H1 (cell line): Measurements from ENCODE around the gene ZBTB34. TPM values are rescaled to one million over a fixed set of nuclear protein-coding genes. Genes with fewer than 3 reads are reported as not detected.

ENCODE experiments used
- CTCF ChIA-PET: fragments of 300-600 bp; sonication (Branson Sonifier 250); formaldehyde crosslinking; loops from one replicate; lab custom pipeline; 2021; ENCODE audit not compliant: partially characterized antibody; lab: Charles Lee
- POLR2A ChIA-PET: fragments of 300-600 bp; sonication (Branson Sonifier 250); formaldehyde crosslinking; loops from one replicate; lab custom pipeline; 2021; ENCODE audit warnings: inconsistent platforms; ENCODE audit not compliant: partially characterized antibody; lab: Charles Lee
- DNase-seq, 2 experiments: peaks; one replicate each; pipeline versions ENCODE4 v3.0.0 to v3.0.0-alpha.2; 2010 to 2022; ENCODE audit warnings: low spot score in 2 of 2, low read depth in 1 of 2, mixed read lengths in 1 of 2
- FAIRE-seq: peaks from 2 replicates; lab custom pipeline; 2011; peaks lifted over from hg19 to GRCh38; lab: Jason Lieb, UNC
- H2AFZ ChIP-seq: 2 replicates; pipeline ENCODE4 v1.8.1; 2012; ENCODE audit warnings: low read length, inconsistent platforms
- H2AK5ac ChIP-seq: 2 replicates; pipeline ENCODE4 v1.6.1; 2013; ENCODE audit warnings: low read depth, low read length
- H2BK120ac ChIP-seq: replicated peaks from 2 replicates; pipeline ENCODE3; 2013; ENCODE audit warnings: low read depth, low read length, inconsistent platforms
- H2BK12ac ChIP-seq: 2 replicates; pipeline ENCODE4 v1.6.1; 2013; ENCODE audit warnings: low read depth, low read length
- H2BK15ac ChIP-seq: 2 replicates; pipeline ENCODE4 v1.6.1; 2013; ENCODE audit warnings: low read length
- H2BK20ac ChIP-seq: 2 replicates; pipeline ENCODE4 v1.6.1; 2013; ENCODE audit warnings: low read length
- H2BK5ac ChIP-seq: 2 replicates; pipeline ENCODE4 v1.6.1; 2013; ENCODE audit warnings: low read depth, low read length
- H3K14ac ChIP-seq: 2 replicates; pipeline ENCODE4 v1.6.1; 2013; ENCODE audit warnings: inconsistent platforms; ENCODE audit not compliant: insufficient read length
- H3K18ac ChIP-seq: 2 replicates; pipeline ENCODE4 v1.6.1; 2013; ENCODE audit warnings: low read length; ENCODE audit errors: extremely low read depth
- H3K23ac ChIP-seq: 2 replicates; pipeline ENCODE4 v1.6.1; 2013; ENCODE audit warnings: inconsistent platforms; ENCODE audit not compliant: insufficient read length
- H3K23me2 ChIP-seq: 2 replicates; pipeline ENCODE4 v1.6.1; 2013; ENCODE audit warnings: low read depth, low read length
- H3K27ac ChIP-seq: 2 replicates; pipeline ENCODE4 v1.6.1; 2011; ENCODE audit warnings: low read depth, low read length, inconsistent platforms
- H3K27me3 ChIP-seq, 4 experiments: replicated peaks in 1 of 4; 1 replicate in 1 of 4; 2 replicates in 3 of 4; pipeline versions ENCODE4 v1.6.1 to v1.8.1; 2011 to 2013; ENCODE audit warnings: low read length in 3 of 4, mild to moderate bottlenecking in 3 of 4, inconsistent platforms in 2 of 4, mixed read lengths in 2 of 4, moderate library complexity in 1 of 4; ENCODE audit not compliant: control insufficient read depth in 3 of 4, insufficient read depth in 3 of 4; ENCODE audit errors: extremely low read depth in 1 of 4
- H3K36me3 ChIP-seq, 4 experiments: 2 replicates each; pipeline versions ENCODE4 v1.6.1 to v1.8.1; 2011 to 2013; ENCODE audit warnings: mild to moderate bottlenecking in 4 of 4, low read length in 3 of 4, moderate library complexity in 2 of 4, control low read depth in 1 of 4, inconsistent platforms in 1 of 4; ENCODE audit not compliant: insufficient read depth in 4 of 4, control insufficient read depth in 2 of 4
- H3K4ac ChIP-seq: replicated peaks from 2 replicates; pipeline ENCODE3; 2013; ENCODE audit warnings: low read length, low read depth, mixed read lengths, inconsistent platforms; ENCODE audit not compliant: insufficient read length
- H3K4me1 ChIP-seq, 4 experiments: replicated peaks in 1 of 4; 1 replicate in 1 of 4; 2 replicates in 3 of 4; pipeline versions ENCODE4 v1.6.1 to v1.8.1; 2011 to 2013; ENCODE audit warnings: low read length in 3 of 4, inconsistent platforms in 2 of 4, mixed read lengths in 1 of 4; ENCODE audit not compliant: insufficient read depth in 4 of 4, control insufficient read depth in 3 of 4
- H3K4me2 ChIP-seq, 2 experiments: 2 replicates each; pipeline versions ENCODE4 v1.6.1 to v1.8.1; 2011 to 2013; ENCODE audit warnings: low read depth in 2 of 2, low read length in 2 of 2, control low read depth in 1 of 2, inconsistent platforms in 1 of 2, mild to moderate bottlenecking in 1 of 2; ENCODE audit not compliant: insufficient read depth in 1 of 2
- H3K4me3 ChIP-seq, 4 experiments: fragments of 200-600, 300-600 bp in 1 of 4; sonication (generic), shearing (Covaris generic), sonication (Bioruptor Twin) in 1 of 4; 2 replicates each; pipeline versions ENCODE4 v1.5.1 to v1.8.1; 2011 to 2016; ENCODE audit warnings: low read length in 4 of 4, low read depth in 3 of 4, control low read depth in 2 of 4, inconsistent platforms in 2 of 4, mild to moderate bottlenecking in 2 of 4, mixed read lengths in 1 of 4, moderate library complexity in 1 of 4; ENCODE audit not compliant: insufficient read depth in 2 of 4; ENCODE audit errors: extremely low read depth in 1 of 4
- H3K56ac ChIP-seq: replicated peaks from 2 replicates; pipeline ENCODE3; 2013; ENCODE audit warnings: low read depth, mild to moderate bottlenecking, mixed read lengths, low read length, inconsistent platforms; ENCODE audit not compliant: insufficient read length
- H3K79me1 ChIP-seq: 2 replicates; pipeline ENCODE4 v1.6.1; 2013; ENCODE audit warnings: low read depth, low read length, control low read depth
- H3K79me2 ChIP-seq, 2 experiments: 2 replicates each; pipeline versions ENCODE4 v1.6.1 to v1.8.1; 2012 to 2013; ENCODE audit warnings: low read length in 2 of 2, mild to moderate bottlenecking in 2 of 2, inconsistent platforms in 1 of 2; ENCODE audit not compliant: insufficient read depth in 2 of 2, control insufficient read depth in 1 of 2
- H3K9ac ChIP-seq, 4 experiments: replicated peaks in 1 of 4; 1 replicate in 1 of 4; 2 replicates in 3 of 4; pipeline versions ENCODE4 v1.6.1 to v1.8.1; 2011 to 2013; ENCODE audit warnings: low read depth in 3 of 4, low read length in 3 of 4, control low read depth in 2 of 4, mild to moderate bottlenecking in 2 of 4, moderate library complexity in 2 of 4, inconsistent platforms in 1 of 4; ENCODE audit errors: extremely low read depth in 1 of 4
- H3K9me3 ChIP-seq, 2 experiments: 2 replicates each; pipeline versions ENCODE4 v1.6.1 to v1.8.1; 2012 to 2013; ENCODE audit warnings: mild to moderate bottlenecking in 2 of 2, moderate library complexity in 2 of 2, control low read depth in 1 of 2, inconsistent platforms in 1 of 2, low read depth in 1 of 2, low read length in 1 of 2, mixed read lengths in 1 of 2; ENCODE audit not compliant: insufficient read depth in 2 of 2
- H4K20me1 ChIP-seq, 2 experiments: replicated peaks in 1 of 2; 2 replicates each; pipeline versions ENCODE3 to v1.8.1; 2011 to 2013; ENCODE audit warnings: inconsistent platforms in 2 of 2, low read length in 2 of 2, mild to moderate bottlenecking in 1 of 2; ENCODE audit not compliant: insufficient read depth in 2 of 2, control insufficient read depth in 1 of 2
- H4K5ac ChIP-seq: 2 replicates; pipeline ENCODE4 v1.6.1; 2013; ENCODE audit warnings: low read length, low read depth, mixed read lengths, inconsistent platforms; ENCODE audit not compliant: insufficient read length
- H4K8ac ChIP-seq: 2 replicates; pipeline ENCODE4 v1.8.0; 2013; ENCODE audit warnings: mild to moderate bottlenecking, moderate library complexity, low read length, inconsistent platforms; ENCODE audit not compliant: insufficient read depth; ENCODE audit errors: extremely low read depth
- H4K91ac ChIP-seq: replicated peaks from 2 replicates; pipeline ENCODE3; 2013; ENCODE audit warnings: low read length, mixed read lengths, inconsistent platforms; ENCODE audit not compliant: insufficient read length
- CBX5 ChIP-seq: fragments of 300-800, 300-1000 bp; sonication (generic); IDR thresholded peaks from 2 replicates; pipeline ENCODE4 v1.7.1; 2016; ENCODE audit warnings: antibody characterized with exemption, low read length, low read depth
- CBX8 ChIP-seq: fragments of 300-800, 300-1000 bp; sonication (generic); IDR thresholded peaks from 2 replicates; pipeline ENCODE4 v1.7.1; 2016; ENCODE audit warnings: low read depth, low read length, borderline replicate concordance
- HDAC6 ChIP-seq: IDR thresholded peaks from one replicate; pipeline ENCODE4 v1.7.1; 2012; ENCODE audit warnings: low read depth, mild to moderate bottlenecking, inconsistent platforms, low read length, moderate library complexity
- KDM1A ChIP-seq: fragments of 200-600, 300-600 bp; sonication (generic); IDR thresholded peaks from 2 replicates; pipeline ENCODE4 v1.7.1; 2016; ENCODE audit warnings: mild to moderate bottlenecking, low read length, borderline replicate concordance
- MAFK ChIP-seq: IDR thresholded peaks from 2 replicates; pipeline ENCODE4 v1.6.1; 2012; ENCODE audit warnings: low read depth, mild to moderate bottlenecking, improper control_type of control experiment, low read length
- POLR2AphosphoS5 ChIP-seq: IDR thresholded peaks from 2 replicates; pipeline ENCODE4 v1.6.1; 2011; ENCODE audit warnings: low read depth, low read length
- POU5F1 ChIP-seq: IDR thresholded peaks from 2 replicates; pipeline ENCODE4 v1.6.1; 2011; ENCODE audit warnings: low read depth, mild to moderate bottlenecking, low read length, moderate library complexity
- RBBP5 ChIP-seq: IDR thresholded peaks from 2 replicates; pipeline ENCODE4 v1.7.1; 2012; ENCODE audit warnings: low read depth, mild to moderate bottlenecking, inconsistent platforms, low read length, moderate library complexity, borderline replicate concordance
- SAP30 ChIP-seq: fragments of 300-600 bp; sonication (generic); IDR thresholded peaks from 2 replicates; pipeline ENCODE4 v1.7.1; 2012; ENCODE audit warnings: low read length, moderate library complexity, mild to moderate bottlenecking, inconsistent platforms; ENCODE audit not compliant: insufficient read depth, insufficient replicate concordance
- SRF ChIP-seq: IDR thresholded peaks from 2 replicates; pipeline ENCODE4 v1.6.1; 2011; ENCODE audit warnings: mild to moderate bottlenecking, low read depth, low read length, moderate library complexity
- SUZ12 ChIP-seq: fragments of 200-600 bp; sonication (generic); IDR thresholded peaks from 2 replicates; pipeline ENCODE4 v1.6.1; 2012; ENCODE audit warnings: mild to moderate bottlenecking, inconsistent platforms, low read length, moderate library complexity, mixed read lengths
- TAF7 ChIP-seq: optimal IDR thresholded peaks from 2 replicates; pipeline ENCODE3; 2011; ENCODE audit warnings: low read depth, mild to moderate bottlenecking, inconsistent platforms, low read length, moderate library complexity, borderline replicate concordance
- TCF12 ChIP-seq: IDR thresholded peaks from 2 replicates; pipeline ENCODE4 v1.6.1; 2011; ENCODE audit warnings: low read depth, mild to moderate bottlenecking, low read length
- ZNF274 ChIP-seq: IDR thresholded peaks from 2 replicates; pipeline ENCODE4 v1.7.0; 2012; ENCODE audit warnings: low read length, borderline replicate concordance; ENCODE audit errors: extremely low read depth
- WGBS, 2 experiments: shearing (Covaris generic) in 1 of 2; methylation state at CpG; one replicate each; pipeline versions ENCODE4 v1.1.6 to v1.1.7; 2013 to 2015; ENCODE audit warnings: low lambda C conversion rate in 2 of 2, mixed read lengths in 2 of 2, inconsistent platforms in 1 of 2, low coverage in 1 of 2, missing lambda C conversion rate in 1 of 2; ENCODE audit not compliant: insufficient replicate concordance in 2 of 2, insufficient coverage in 1 of 2, insufficient read length in 1 of 2; ENCODE audit errors: extremely low coverage in 1 of 2, missing lambda C conversion rate in 1 of 2; 5-methylcytosine and 5-hydroxymethylcytosine counted together
- polyA plus RNA-seq, 7 experiments: library from polyadenylated mRNA; depleted of rRNA in 3 of 7; stranded (reverse) in 5 of 7; unstranded in 2 of 7; fragments of >200 nt in 5 of 7; fragments of 200-250 nt in 2 of 7; gene quantifications; 1 replicate in 5 of 7; 2 replicates in 1 of 7; 4 replicates in 1 of 7; pipeline versions ENCODE4 v1.2.1 to v1.2.3, GENCODE V29; 2011 to 2013; ENCODE audit warnings: missing spikeins in 2 of 7, mixed read lengths in 2 of 7
- total RNA-seq: library from RNA; stranded (reverse); fragmentation: NEBNext Ultra II Directional; extraction: Animal tissue kit (Norgen Biotek cat#: 25700); gene quantifications from 2 replicates; pipeline ENCODE4 v1.2.1, GENCODE V29; 2021

Gene ZBTB34
- total and polyA plus RNA-seq, 2 of the 8 experiments (the other 6 are each of a cell fraction or from before 2014, with no cell fraction given): 8.2 to 15.9 TPM

- no peak overlapping the region for H2BK12ac ChIP-seq
- no peak overlapping the region for H3K56ac ChIP-seq
- no peak overlapping the region; a peak in 2 of 7 replicates for H3K9ac ChIP-seq
- H2AK5ac ChIP-seq: no peak overlapping the region
- no peak overlapping the region for H2BK5ac ChIP-seq
- H2BK20ac ChIP-seq: no peak overlapping the region
- CTCF ChIA-PET: interaction anchor here (1.8 kb wide), 1 partner anchor 9 kb away, joined by 5 read pairs; no protein-coding TSS in a partner anchor
- peaks cover 2% of the 10 kb centered on the region; the same call in 1 of the 2 replicates for H3K79me1 ChIP-seq
- no peak for FAIRE-seq
- H4K20me1 ChIP-seq: peaks cover 0 to 4% of the 10 kb centered on the region in 2 experiments
- no peak overlapping the region for H3K4me2 ChIP-seq
- no peak overlapping the region for H4K91ac ChIP-seq
- H3K23me2 ChIP-seq: no peaks in the 10 kb centered on the region
- H3K4me1 ChIP-seq: no peaks in the 10 kb centered on the region
- DNase-seq: no peak
- no peak overlapping the region for H2BK120ac ChIP-seq
- H3K14ac ChIP-seq: no peak overlapping the region
- no peaks in the 10 kb centered on the region for H3K79me2 ChIP-seq
- H2BK15ac ChIP-seq: no peak overlapping the region
- no peak overlapping the region for H4K8ac ChIP-seq
- H3K23ac ChIP-seq: no peak overlapping the region
- no peaks in the 10 kb centered on the region for H3K9me3 ChIP-seq
- no peak overlapping the region for H3K4ac ChIP-seq
- POLR2A ChIA-PET: interaction anchor here (0.6 to 1.1 kb wide), 2 partner anchors 9 to 55 kb away, joined by 3 to 4 read pairs; no protein-coding TSS in a partner anchor
- no peak overlapping the region for H4K5ac ChIP-seq
- no peak overlapping the region for H3K27ac ChIP-seq
- H3K18ac ChIP-seq: no peak overlapping the region
- H3K4me3 ChIP-seq: no peak overlapping the region
- no peaks in the 10 kb centered on the region for H3K36me3 ChIP-seq
- no peaks in the 10 kb centered on the region for H3K27me3 ChIP-seq
- no peak overlapping the region for H2AFZ ChIP-seq
- WGBS, 2 experiments: 90% methylated on average over 13 of the region's 13 CpGs; no CpG with 5 or more reads in 1 of the 2 experiments
- TF ChIP-seq CBX8 (no peak), TAF7 (no peak), RBBP5 (no peak), TCF12 (no peak), MAFK (no peak), POLR2AphosphoS5 (no peak), POU5F1 (no peak), SUZ12 (no peak), KDM1A (no peak), ZNF274 (no peak), CBX5 (no peak), SRF (no peak), SAP30 (no peak), HDAC6 (no peak)
Observed at GRCh38 chr9:126842220-126842842, 18.1 kb upstream of the ZBTB34 start.
